ENCODE results near the gene PAX5.

- TF ChIP-seq, protein P1, sequence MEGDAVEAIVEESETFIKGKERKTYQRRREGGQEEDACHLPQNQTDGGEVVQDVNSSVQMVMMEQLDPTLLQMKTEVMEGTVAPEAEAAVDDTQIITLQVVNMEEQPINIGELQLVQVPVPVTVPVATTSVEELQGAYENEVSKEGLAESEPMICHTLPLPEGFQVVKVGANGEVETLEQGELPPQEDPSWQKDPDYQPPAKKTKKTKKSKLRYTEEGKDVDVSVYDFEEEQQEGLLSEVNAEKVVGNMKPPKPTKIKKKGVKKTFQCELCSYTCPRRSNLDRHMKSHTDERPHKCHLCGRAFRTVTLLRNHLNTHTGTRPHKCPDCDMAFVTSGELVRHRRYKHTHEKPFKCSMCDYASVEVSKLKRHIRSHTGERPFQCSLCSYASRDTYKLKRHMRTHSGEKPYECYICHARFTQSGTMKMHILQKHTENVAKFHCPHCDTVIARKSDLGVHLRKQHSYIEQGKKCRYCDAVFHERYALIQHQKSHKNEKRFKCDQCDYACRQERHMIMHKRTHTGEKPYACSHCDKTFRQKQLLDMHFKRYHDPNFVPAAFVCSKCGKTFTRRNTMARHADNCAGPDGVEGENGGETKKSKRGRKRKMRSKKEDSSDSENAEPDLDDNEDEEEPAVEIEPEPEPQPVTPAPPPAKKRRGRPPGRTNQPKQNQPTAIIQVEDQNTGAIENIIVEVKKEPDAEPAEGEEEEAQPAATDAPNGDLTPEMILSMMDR (IDR thresholded peaks at IDR 0.05): no peak
- TF ChIP-seq POLR2AphosphoS5 (IDR thresholded peaks at IDR 0.05; ENCODE audit: insufficient read depth in 1 of 2, low read depth in 1 of 2): no peak
Observed at GRCh38 chr9:37034938-37035647, 1.0 kb upstream of the PAX5 start.
